SW480 (cell line): ENCODE data around the gene EFNA5.

Experiments
- DNase-seq: peaks from one replicate; pipeline ENCODE4 v3.0.0-alpha.2; 2016; ENCODE audit warnings: low spot score

The EFNA5 gene

GRCh38 chr5:107484281-107484680 lies 186.5 kb downstream of the EFNA5 start:
- DNase-seq, result no peak

- DNase-seq, result no peak
These were observed 187.3 kb downstream of the EFNA5 start for GRCh38 chr5:107483231-107484024.

- DNase-seq, result peak; percentile 19
These were observed 192.6 kb downstream of the EFNA5 start for GRCh38 chr5:107478068-107478641.

DNA sequence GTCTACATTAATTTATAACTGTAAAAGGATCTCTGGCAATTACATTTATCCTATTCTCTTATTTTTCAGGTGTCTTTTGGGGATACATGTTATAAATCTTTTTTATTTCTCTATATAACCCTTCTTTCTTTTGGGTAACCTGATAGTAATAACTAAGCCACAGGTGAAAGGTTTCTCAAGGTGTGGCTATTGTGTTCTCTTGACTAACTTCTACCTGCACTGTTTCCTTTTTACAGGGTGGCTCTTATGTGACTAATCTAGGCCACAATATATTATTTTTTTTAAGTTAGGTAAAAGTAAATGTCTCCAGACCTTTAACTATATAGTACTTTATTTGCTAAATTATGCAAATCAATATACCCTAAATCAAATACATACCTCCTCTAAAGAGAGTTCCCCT lies 193.2 kb downstream of the EFNA5 start:
- no peak for DNase-seq

DNA sequence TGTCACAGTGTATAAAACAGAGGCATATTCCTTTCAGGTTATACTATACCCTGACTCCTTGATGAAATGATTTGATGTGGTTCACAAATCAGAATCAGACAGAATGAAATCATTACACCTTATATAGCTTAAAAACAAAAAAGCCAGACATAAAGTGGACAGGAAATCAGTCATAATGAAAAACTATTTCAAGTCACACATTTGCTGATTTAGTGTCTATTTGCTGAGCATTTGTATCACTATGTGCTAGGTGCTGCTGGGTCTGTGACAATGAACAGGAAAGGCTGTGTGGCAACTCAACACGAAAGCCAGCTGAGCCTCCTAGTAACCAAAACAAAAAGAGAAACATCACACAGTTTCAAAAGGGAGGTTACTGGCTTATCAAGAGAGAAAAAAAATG lies 194.0 kb downstream of the EFNA5 start:
- peak; percentile 36 for DNase-seq

- peak; percentile 84 for DNase-seq
These were observed 195.8 kb downstream of the EFNA5 start for GRCh38 chr5:107474716-107475489.

GRCh38 chr5:107474361-107474715 lies 196.4 kb downstream of the EFNA5 start:
- DNase-seq, result no peak

DNA sequence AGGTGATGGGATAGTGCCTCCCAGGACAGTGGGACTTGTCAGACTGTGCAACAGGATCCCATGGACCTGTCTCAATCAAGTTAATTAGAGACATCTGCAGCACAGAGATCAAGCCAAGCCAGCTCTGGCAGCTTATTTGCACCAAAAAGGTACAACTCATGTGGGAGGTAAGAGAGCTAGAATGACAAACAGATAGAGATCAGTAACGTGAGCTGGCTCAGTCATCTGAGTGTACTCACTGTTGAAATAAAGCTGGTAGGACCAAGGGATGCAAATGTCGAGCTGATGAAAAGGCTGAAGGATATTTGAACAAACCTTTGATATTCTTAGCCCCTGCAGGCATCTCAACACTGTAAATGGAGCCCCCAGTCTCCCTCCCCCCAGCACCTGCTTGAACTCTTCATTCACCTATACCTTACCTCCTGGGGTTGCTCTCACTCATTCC lies 198.1 kb downstream of the EFNA5 start:
- no peak for DNase-seq

- DNase-seq, result peak; percentile 50
These were observed 200.5 kb downstream of the EFNA5 start for GRCh38 chr5:107470295-107470582.

GRCh38 chr5:107469485-107470294 lies 201.0 kb downstream of the EFNA5 start:
- peak; percentile 93 for DNase-seq

GRCh38 chr5:107469064-107469463 lies 201.7 kb downstream of the EFNA5 start:
- no peak for DNase-seq

DNA sequence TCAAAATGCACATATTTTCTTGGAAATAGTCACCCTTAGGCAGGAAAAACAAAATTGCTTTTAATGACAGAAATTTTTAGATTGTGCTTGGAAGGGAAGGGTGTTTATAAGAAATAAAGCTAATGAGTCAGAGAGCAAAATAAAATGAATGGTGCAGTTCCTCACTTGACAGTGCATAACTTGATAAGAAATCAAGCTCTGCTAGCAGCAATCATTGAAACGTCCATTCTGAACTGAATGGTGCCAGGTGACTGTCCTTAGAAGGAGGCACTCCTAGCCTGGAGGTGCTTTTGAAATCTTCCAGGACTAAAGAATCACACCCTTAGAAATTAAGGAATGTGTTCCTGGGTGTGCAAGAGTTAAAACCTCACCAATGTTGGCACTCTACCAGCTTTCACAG lies 202.5 kb downstream of the EFNA5 start:
- no peak for DNase-seq

DNA sequence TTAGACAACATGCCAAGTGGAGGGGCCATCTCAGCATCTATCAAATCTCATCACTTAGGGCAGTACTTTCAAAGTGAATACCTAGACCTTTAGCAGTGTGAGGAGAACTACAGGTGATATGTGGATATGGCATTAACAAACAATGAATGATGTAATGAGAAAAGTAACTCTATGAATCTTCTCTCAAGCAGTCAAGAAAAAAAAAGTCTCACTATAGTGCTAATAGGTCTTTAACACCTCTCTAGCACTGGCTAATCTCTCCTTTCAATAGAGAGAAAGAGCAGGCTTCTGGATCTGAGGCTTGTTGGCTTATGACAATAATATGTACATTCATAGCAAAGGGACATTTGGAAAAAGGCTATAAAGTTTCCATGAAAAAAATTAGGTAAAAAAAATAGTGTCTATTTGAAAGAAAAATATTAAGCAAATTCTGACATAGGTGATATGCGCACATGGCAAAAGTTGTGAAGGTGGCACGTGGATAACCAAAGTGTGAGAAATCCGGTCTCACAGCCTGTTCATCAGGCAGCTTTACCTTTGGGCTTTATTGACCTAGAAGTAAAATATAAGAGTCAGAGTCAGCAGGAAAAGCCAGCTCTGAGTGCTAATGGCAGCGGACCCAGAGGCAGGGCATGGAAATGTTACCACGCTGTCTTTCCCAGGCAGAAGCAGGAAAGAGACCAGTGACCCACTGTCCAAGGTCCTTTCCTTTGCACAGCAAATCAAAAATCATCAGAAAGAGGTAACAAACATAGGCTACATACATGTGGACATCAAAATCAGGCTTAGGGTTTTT lies 203.4 kb downstream of the EFNA5 start:
- DNase-seq, result no peak

DNA sequence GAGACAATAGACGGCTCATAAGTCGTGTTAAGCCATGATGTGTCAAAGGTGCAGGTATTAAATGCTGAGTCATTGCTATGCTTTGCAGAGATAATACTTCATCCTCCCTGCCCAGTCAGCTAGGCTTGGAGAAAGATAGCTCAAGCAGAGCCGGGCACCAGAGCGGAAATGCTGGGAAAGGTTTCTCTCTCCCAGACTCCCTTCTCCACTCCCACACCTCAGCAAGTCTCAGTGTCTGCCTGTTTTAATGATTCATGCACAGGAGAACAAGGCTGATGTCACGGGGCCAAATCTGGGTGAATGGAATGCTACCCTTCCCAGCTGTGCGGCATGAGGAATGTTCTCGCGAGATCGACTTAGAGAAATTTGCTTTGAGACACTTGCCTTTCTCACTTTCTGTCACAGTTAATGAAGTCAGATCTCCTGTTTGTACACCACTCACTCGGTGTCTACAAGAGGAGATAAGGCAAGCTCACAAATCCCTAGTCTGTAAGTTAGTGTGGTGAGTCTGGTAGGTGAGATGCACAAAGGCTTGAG lies 204.4 kb downstream of the EFNA5 start:
- peak; percentile 29 for DNase-seq

DNA sequence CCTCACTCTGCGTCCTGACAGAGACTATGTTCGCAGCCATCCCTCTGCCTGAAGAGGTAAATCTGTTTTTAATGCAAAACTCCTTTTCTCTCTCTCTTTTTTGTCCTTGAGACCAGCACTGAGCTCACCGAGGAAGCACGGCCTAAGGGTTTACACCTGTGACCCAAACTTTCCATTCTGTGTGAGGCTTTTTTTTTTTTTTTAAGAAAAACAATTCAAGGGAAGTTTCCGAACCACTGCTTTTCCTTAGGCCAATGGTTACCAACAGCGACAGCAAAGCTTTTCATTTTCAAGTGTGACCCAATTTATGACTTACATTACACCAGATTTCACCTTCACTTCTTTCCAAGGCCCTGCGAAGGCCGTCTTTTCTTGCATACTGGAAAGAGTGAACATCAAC lies 205.9 kb downstream of the EFNA5 start:
- DNase-seq, result no peak

DNA sequence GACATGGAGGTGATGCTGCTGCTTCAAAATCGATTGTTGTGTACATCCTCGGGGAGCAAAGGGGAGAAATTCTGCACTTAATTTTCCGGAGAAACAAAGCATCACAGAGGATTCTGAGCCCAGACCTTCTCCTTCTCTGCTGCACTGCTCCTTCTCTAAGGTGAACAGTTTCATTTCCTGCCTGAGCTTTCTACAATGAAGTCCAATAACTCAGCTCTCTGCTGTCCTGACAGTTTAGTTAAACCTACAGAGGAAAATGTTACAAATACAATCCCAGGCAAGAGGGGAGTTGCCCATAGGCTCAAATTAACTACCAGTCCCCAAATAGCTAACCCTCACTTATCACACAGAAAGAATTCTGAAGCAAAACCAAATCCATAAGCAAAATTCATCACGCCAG lies 206.3 kb downstream of the EFNA5 start:
- DNase-seq, result no peak

DNA sequence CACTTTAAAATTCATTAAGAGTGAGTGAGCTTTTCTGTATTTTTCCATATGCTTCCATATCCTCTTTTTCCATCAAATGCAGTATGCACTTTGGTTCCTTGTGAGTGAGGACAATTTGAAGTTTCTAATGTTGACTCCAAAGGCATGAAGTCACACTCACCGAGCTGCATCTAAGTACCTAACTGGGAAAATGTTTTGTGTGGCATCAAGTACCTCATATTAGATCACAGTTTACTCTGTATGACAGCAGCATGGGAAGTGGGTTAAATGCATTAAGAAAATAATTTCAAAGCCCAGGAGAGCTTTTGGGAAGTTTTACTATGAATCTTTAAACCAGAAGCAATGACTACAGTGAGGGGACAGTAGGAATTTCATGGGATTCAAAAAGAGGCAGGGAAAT lies 207.0 kb downstream of the EFNA5 start:
- no peak for DNase-seq

DNA sequence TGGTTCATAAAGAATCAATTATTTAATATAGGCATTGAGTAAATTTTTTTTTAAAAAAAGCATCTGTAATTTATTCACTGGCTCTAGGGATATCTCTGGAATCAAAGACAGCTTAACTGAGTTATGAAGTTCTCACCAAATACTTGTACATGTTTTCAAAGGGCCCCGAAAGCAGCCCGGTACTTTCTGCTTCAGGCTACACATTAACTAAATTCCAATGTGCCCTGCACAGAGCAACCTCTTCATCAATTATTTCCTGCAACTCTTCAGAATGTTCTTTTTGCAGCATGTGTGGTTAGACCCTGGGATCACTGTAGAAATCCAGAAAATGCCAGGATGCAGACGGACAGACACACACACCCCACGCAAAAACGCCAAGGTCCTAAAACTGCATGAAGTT lies 209.0 kb downstream of the EFNA5 start:
- DNase-seq, result no peak

DNA sequence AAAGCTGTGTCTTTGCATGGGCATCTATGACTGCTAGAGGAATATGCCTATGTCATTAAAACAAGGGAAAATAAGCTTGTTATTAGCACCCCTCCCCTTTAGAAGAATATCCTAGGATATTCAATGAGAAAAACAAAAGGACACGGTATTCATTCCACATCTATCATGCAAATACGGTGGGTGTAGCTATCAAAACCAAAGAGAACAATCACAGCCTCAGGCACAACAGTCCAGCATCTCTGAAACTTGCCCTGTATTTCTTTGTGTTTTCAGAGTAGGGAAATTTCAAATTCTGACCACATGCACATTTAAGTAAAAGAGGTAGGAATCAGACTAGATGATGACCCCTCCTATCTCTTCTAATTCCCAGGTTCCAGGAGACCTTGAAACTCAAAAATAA lies 209.9 kb downstream of the EFNA5 start:
- DNase-seq, result no peak

DNA sequence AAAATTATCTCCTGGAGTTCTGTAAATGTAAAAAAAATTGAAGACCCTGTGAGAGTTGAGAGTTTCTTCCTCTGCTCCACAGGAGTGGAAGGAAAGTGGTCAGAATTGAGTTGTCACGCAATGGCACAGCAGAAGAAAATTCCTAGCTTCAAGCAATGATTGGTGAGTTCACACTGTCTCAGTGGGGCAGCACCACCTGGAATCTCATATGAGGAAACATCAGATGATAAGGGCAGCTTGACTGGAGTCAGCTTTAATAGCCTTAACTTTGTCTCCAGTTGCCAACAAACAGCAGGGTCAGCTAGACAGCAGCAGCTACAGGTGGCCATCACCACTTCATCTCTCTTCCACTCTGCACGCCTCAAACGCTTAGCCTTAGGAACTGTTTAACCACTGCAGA lies 211.1 kb downstream of the EFNA5 start:
- no peak for DNase-seq

DNA sequence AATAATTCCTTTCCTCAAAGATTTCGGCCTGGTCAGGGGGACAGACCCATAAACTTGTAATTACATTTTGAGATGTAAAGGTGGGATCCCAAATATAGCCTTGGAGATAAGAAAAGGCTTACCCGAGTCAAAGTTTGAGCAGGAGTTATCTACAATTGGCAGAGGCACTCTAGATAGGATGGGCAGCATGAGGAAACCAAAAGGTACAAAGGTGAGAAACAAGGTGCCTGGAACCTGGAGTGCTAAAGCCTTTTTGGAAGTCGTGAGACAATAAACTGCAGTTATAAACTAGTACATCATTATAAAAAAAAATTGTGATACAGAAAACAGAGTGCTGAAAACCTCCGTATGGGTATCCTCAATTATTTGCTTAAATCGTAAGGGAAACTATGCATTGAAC lies 212.4 kb downstream of the EFNA5 start:
- no peak for DNase-seq
